ENCODE results near the gene SH3RF2. TPM values are rescaled to one million over a fixed set of nuclear protein-coding genes. Genes with fewer than 3 reads are reported as not detected.

The SH3RF2 gene
- total and polyA plus RNA-seq, 2 experiments from 2014 or later, result 35.1 to 35.4 TPM

- Histone ChIP-seq H3K27ac (peak overlapping the region; percentile 88), H3K27me3 (no peaks in the 10 kb centered on the region), H3K9me3 (ENCODE audit: low read depth) (no peaks in the 10 kb centered on the region), H4K20me1 (ENCODE audit: insufficient read depth, poor library complexity, severe bottlenecking) (no peaks in the 10 kb centered on the region), H3K36me3 (replicated peaks; ENCODE audit: insufficient read depth, low read depth) (no peaks in the 10 kb centered on the region), H3K79me2 (peaks cover 17% of the 10 kb centered on the region), H2AFZ (no peak overlapping the region), H3K9me2 (replicated peaks; ENCODE audit: insufficient read depth) (no peaks in the 10 kb centered on the region), H3K4me2 (no peak overlapping the region), H3K4me1 (ENCODE audit: insufficient read depth) (peaks cover 26% of the 10 kb centered on the region), H3K4me3 (no peak overlapping the region)
- TF ChIP-seq CTCF (IDR thresholded peaks at IDR 0.05; ENCODE audit: poor library complexity) (no peak), EZH2 (IDR thresholded peaks at IDR 0.05; ENCODE audit: borderline replicate concordance) (no peak), EZH2phosphoT487 (IDR thresholded peaks at IDR 0.05; ENCODE audit: low read depth, severe bottlenecking, unreplicated experiment) (no peak)
- DNase-seq (ENCODE audit: low spot score), result no peak
- WGBS (ENCODE audit: low lambda C conversion rate, missing lambda C conversion rate), result 75% methylated on average over 8 of the region's 8 CpGs
Observed at GRCh38 chr5:146026307-146027010, 90.1 kb downstream of the SH3RF2 start.

- TF ChIP-seq CTCF (IDR thresholded peaks at IDR 0.05; ENCODE audit: poor library complexity) (no peak), EZH2 (IDR thresholded peaks at IDR 0.05; ENCODE audit: borderline replicate concordance) (no peak), EZH2phosphoT487 (IDR thresholded peaks at IDR 0.05; ENCODE audit: low read depth, severe bottlenecking, unreplicated experiment) (no peak)
- no peaks in the 10 kb centered on the region for H3K36me3 ChIP-seq (replicated peaks; ENCODE audit: insufficient read depth, low read depth)
- peaks cover 17% of the 10 kb centered on the region for H3K79me2 ChIP-seq
- H3K4me1 ChIP-seq (ENCODE audit: insufficient read depth), result peaks cover 26% of the 10 kb centered on the region
- no peak overlapping the region for H2AFZ ChIP-seq
- H3K27me3 ChIP-seq, result no peaks in the 10 kb centered on the region
- no peaks in the 10 kb centered on the region for H3K9me2 ChIP-seq (replicated peaks; ENCODE audit: insufficient read depth)
- H3K27ac ChIP-seq, result peak overlapping the region; percentile 88
- H4K20me1 ChIP-seq (ENCODE audit: insufficient read depth, poor library complexity, severe bottlenecking), result no peaks in the 10 kb centered on the region
- H3K4me2 ChIP-seq, result peak overlapping the region; percentile 46
- 60% methylated on average over 10 of the region's 10 CpGs for WGBS (ENCODE audit: low lambda C conversion rate, missing lambda C conversion rate)
- no peaks in the 10 kb centered on the region for H3K9me3 ChIP-seq (ENCODE audit: low read depth)
- no peak overlapping the region for H3K4me3 ChIP-seq
- DNase-seq (ENCODE audit: low spot score), result peak; percentile 77
Observed at GRCh38 chr5:146027751-146028150, 91.4 kb downstream of the SH3RF2 start.

GRCh38 chr5:146032911-146033310 lies 96.5 kb downstream of the SH3RF2 start:
- no peaks in the 10 kb centered on the region for H3K4me1 ChIP-seq (ENCODE audit: insufficient read depth)
- no peak overlapping the region for H2AFZ ChIP-seq
- no peaks in the 10 kb centered on the region for H3K27me3 ChIP-seq
- peaks cover 7% of the 10 kb centered on the region for H3K79me2 ChIP-seq
- H3K9me3 ChIP-seq (ENCODE audit: low read depth), result no peaks in the 10 kb centered on the region
- no peak for DNase-seq (ENCODE audit: low spot score)
- peak overlapping the region; percentile 44 for H3K27ac ChIP-seq
- no peaks in the 10 kb centered on the region for H3K9me2 ChIP-seq (replicated peaks; ENCODE audit: insufficient read depth)
- no peak for TF ChIP-seq CTCF (IDR thresholded peaks at IDR 0.05; ENCODE audit: poor library complexity)
- no peak for TF ChIP-seq EZH2phosphoT487 (IDR thresholded peaks at IDR 0.05; ENCODE audit: low read depth, severe bottlenecking, unreplicated experiment)
- no peak for TF ChIP-seq EZH2 (IDR thresholded peaks at IDR 0.05; ENCODE audit: borderline replicate concordance)
- WGBS (ENCODE audit: low lambda C conversion rate, missing lambda C conversion rate), result 61% methylated on average over 3 of the region's 3 CpGs
- no peak overlapping the region for H3K4me3 ChIP-seq
- no peak overlapping the region for H3K4me2 ChIP-seq
- H4K20me1 ChIP-seq (ENCODE audit: insufficient read depth, poor library complexity, severe bottlenecking), result no peaks in the 10 kb centered on the region
- H3K36me3 ChIP-seq (replicated peaks; ENCODE audit: insufficient read depth, low read depth), result no peaks in the 10 kb centered on the region
